ENCODE data around the gene ABCA9.

DNA sequence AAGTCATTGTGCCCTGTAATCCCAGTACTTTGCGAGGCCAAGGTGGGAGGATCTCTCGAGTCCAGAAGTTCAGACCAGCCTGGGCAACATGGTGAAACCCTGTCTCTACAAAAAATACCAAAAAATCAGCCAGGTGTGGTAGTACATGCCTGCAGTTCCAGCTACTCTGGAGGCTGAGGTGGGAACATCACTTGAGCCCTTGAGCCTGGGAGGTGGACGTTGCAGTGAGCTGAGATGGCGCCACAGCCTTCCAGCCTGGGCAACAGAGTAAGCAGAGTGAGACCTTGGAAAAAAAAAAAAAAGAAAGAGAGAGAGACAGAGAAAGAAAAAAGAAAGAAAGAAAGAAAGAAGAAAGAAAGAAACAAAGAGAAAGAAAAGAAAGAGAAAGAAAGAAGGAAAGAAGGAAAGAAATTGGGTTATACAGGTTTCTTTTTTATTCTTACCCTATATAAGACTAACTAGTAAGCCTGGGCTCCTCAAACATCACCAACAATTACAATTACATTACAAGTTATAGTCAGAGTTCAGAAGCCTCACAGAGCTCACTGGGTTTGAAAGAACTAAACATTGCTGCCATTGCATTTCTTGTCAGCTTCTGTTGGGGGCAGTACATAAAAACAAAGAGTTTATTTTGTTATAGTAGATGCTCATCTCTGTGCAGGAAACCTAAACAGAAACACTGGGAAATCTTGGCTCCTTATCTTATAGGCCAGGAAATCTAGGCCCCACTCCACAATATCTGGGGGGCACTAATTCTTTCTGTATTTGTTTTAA is 6.7 kb upstream of the ABCA9 start:
- TF ChIP-seq GATA2 (IDR thresholded peaks at IDR 0.05; ENCODE audit: low read depth, low read length) (no peak), GATA3 (IDR thresholded peaks at IDR 0.05; ENCODE audit: low read depth, low read length) (no peak)

All from SH-SY5Y (cell line).